GM12874 (cell line): ENCODE measurements around the gene DIABLO.

ENCODE experiments used
- CTCF ChIP-seq: IDR thresholded peaks from 2 replicates; pipeline ENCODE4 v1.5.1; 2011; ENCODE audit warnings: low read depth, mild to moderate bottlenecking, control low read depth, low read length, moderate library complexity; ENCODE audit not compliant: insufficient read depth

The DIABLO gene

GRCh38 chr12:122206976-122207375 lies 18.9 kb downstream of the DIABLO start:
- TF ChIP-seq CTCF = no peak

DNA sequence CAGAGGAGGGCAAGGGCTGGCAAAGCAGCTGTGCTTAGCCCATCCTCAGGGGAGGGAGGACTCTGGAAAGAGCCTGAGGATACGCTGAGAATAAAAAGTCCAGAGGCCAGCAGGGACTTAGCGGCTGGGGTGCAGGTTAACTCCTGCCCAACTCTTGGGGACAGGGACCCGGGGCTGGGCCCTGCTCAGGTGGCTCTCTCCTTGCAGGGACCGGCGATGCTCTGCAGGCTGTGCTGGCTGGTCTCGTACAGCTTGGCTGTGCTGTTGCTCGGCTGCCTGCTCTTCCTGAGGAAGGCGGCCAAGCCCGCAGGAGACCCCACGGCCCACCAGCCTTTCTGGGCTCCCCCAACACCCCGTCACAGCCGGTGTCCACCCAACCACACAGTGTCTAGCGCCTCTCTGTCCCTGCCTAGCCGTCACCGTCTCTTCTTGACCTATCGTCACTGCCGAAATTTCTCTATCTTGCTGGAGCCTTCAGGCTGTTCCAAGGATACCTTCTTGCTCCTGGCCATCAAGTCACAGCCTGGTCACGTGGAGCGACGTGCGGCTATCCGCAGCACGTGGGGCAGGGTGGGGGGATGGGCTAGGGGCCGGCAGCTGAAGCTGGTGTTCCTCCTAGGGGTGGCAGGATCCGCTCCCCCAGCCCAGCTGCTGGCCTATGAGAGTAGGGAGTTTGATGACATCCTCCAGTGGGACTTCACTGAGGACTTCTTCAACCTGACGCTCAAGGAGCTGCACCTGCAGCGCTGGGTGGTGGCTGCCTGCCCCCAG lies 19.6 kb downstream of the DIABLO start:
- no peak for TF ChIP-seq CTCF

DNA sequence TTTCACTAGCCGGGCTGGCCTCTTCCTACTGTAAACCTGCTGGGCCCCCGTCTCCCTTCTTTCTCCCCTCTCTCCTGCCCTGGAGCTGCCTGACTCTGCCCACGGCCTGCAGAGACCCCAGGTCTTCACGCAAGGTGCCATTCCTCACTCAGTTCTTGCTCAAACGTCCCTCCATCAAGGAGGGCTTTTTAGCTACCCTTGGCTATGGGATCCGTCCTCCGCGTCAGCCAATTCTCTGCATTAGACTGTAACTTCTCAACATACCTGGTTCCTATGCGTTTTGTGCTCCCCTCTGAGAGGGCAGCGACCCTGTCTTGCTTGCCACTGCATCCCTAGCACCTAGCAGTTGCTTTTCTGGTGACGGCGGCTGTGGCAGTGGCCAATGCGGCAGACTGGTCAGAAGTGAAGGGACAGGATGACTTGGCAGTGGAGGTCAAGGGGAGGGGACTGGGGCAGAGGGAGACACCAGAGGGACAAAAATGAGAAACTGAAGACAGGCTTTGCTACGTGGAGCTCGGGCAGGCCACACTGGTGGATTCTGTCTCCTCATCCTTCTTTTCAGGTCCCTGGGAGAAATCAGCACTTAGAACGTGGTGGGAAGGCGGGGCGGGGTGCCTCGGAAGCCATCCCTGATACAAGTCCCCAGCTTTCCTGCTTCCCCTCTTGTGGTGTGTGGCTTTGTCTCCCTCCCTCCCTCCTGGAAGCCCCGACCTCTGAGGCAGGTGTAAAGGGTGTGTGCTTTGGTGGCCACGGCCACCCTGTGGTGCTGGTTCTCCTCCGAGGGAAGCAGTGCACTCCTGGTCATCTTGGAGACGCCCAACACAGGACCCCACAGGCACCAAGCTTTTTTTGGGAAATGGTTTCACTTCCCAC lies 20.6 kb downstream of the DIABLO start:
- TF ChIP-seq CTCF = no peak

DNA sequence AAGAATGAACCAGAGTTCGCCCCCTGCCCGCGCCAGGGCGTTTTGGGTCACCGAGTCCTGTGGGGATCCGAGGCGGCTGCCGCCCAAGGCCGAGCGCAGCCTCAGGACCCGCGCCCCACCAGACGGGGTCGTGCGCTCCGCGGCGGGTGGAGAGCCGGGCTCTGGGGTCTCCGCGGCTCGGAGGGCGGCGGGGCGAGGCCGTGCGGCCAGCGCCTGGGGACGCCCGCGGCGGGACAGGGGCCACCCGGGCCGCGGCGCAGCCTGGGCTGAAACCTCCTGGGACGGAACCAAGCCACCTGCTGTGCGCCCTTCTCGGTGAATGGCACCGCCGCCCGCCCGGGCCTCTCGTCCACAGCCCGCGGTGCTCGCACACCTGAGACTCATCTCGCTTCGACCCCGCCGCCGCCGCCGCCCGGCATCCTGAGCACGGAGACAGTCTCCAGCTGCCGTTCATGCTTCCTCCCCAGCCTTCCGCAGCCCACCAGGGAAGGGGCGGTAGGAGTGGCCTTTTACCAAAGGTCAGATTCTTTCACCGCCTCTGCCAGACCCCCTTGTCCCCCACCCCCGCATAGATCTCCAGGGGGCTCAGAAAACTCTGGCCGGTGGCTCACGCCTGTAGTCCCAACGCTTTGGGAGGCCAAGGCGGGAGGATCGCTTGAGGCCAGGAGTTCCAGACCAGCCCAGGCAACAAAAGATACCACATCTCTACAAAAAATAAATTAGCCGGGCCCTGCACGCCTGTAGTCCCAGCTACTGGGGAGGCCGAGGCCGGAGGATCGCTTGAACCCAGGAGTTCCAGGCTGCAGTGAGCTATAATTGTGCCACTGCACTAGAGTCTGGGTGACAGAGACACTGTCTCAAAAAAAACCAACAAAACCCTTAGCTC lies 21.4 kb downstream of the DIABLO start:
- no peak for TF ChIP-seq CTCF

DNA sequence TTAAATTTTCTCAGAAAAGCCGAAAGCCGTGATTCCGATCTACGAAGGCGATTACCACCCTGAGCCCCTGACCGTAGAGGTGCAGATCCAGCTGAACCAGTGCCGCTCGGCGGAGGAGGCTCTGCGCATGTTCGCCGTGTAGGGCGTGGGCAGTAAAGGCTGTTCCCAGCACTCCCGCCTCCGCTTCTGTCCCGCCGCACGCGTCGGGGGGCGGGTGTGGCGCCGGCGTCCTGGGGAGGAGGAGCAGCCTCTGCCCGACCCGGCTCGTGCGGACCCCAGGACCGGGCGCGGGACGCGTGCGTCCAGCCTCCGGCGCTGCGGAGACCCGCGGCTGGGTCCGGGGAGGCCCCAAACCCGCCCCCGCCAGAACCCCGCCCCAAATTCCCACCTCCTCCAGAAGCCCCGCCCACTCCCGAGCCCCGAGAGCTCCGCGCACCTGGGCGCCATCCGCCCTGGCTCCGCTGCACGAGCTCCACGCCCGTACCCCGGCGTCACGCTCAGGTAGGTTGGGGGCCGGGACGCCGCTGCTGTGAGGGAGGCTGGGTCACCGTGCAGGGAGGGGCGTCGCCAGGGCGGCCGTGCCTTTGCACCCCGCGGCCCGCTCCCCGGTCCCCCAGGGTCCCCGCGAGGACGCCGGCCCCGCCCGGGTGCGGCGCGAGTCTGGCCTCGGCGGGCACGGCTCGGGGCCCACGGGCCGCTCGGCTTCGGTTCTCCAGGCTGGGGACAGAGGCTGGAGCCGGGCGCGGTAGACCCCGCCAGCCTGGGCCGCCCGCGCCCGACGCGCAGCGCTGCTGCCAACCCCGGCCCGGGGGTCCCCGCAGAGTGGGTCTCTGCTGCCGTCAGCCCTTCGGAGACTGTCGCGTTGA lies 22.3 kb downstream of the DIABLO start, which contains the start of gene B3GNT4:
B3GNT4 (plus strand) TSS at position 409 of the 866 bp plus-strand sequence. CDS start 910 bp downstream, outside the sequence.
- no peak for TF ChIP-seq CTCF

DNA sequence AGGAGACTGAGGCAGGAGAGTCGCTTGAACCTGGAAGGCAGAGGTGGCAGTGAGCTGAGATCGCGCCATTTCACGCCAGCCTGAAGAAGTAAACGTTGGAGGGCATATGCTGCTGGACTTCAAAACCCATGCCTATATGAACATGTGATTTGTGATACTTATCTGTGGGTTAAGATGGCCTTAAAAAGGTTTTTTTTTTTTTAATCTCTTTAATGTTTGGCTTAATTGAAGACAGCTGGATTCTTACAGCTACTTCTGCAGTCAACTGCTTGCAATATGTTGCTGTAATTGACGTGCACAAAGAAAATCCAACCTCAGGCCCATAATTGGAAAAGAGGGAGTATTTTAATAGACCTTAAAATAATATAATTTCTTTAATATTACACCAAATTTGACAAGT lies 23.8 kb downstream of the DIABLO start:
- TF ChIP-seq CTCF = no peak
